Measurements from ENCODE around the gene ALG5.

DNA sequence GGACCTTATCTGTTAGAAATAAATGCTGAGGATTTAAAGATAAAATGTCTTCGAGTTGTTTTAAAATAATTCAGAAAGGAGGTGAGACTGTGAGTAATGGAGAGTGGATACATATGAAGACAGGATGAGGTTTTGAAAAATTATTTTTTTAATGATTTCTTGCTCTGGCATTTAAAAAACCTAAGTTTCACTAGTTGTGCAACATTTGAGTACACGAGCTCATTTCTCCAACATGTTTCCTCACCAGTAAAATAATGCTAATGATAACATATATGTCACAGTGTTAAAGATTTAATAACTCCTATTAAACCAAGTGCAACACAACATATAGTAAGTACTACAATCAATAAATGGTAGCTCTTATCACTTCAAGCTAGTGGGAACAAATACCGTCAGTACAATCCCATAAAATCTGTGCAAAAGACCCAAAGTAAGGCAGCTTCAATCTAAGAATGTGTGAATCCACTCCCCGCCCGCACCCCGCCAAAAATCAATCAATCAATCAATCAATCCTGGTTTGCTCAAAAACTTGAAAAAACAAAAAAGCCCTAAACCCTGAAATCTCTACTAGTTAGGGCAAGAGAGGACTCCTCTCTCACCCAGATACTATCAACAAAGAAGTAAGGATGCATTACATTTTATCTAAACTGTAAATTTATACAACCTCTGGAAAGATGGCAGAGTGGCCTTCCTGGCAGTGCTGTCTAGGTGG, 1.3 kb downstream of the ALG5 start:
- TF ChIP-seq EZH2phosphoT487 (IDR thresholded peaks at IDR 0.05; ENCODE audit: low read depth, severe bottlenecking, unreplicated experiment) (no peak), CTCF (IDR thresholded peaks at IDR 0.05; ENCODE audit: poor library complexity) (no peak)
